ENCODE data around the gene SSMEM1.
A peak's percentile ranks its signal among the peaks of the same experiment; 100 is the strongest.
"Not testable (repeated sequence)": the region's sequence is repeated elsewhere in the genome, so short reads cannot be mapped to it uniquely, and the experiment has no call there.

SSMEM1 gene

GRCh38 chr7:130207642-130208041 is at the start of gene SSMEM1:
Gene SSMEM1, plus strand, starts transcription at chr7:130207860. Its CDS starts 51 bp downstream, at chr7:130207911.
- H3K27me3 Mint-ChIP-seq = peaks cover 8% of the 10 kb centered on the region
- peaks cover 23% of the 10 kb centered on the region for H3K4me1 Mint-ChIP-seq (ENCODE audit: low read depth)
- no peak within 1 kb of the TSS for H3K4me3 Mint-ChIP-seq
- peaks cover 26% of the 10 kb centered on the region for H3K36me3 Mint-ChIP-seq (ENCODE audit: low read depth)
- no peak within 1 kb of the TSS for H3K27ac Mint-ChIP-seq
- DNase-seq = no peak
- H3K9me3 Mint-ChIP-seq = no peaks in the 10 kb centered on the region

DNA sequence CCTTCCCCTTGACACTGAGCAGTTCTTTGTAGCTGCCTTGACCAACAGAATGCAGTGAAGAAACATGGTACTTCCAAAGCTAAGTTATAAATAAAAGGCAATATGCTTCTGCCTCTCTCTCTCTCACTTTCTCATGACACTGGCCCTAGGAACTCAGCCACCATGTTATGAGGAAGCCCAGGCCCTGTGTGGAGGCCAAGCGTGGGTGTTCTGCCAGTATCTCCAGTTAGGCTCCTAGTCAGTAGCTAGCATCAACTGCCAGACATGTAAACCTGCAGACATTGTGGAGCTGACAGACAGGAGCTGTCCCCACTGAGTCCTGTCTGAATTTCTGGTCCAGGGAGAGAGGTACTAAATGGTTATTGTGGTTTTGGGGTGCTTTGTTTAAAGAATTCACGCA is 47.6 kb upstream of the SSMEM1 start:
- no peak for DNase-seq
- Mint-ChIP-seq H3K4me3 (no peak overlapping the region), H3K4me1 (ENCODE audit: low read depth) (no peaks in the 10 kb centered on the region), H3K27me3 (peaks cover 9% of the 10 kb centered on the region), H3K27ac (no peak overlapping the region), H3K9me3 (peaks cover 21% of the 10 kb centered on the region), H3K36me3 (ENCODE audit: low read depth) (peaks cover 74% of the 10 kb centered on the region)

GRCh38 chr7:130160455-130160854 is 47.2 kb upstream of the SSMEM1 start:
- DNase-seq = no peak
- H3K4me1 Mint-ChIP-seq (ENCODE audit: low read depth) = no peaks in the 10 kb centered on the region
- H3K9me3 Mint-ChIP-seq = peaks cover 21% of the 10 kb centered on the region
- no peak overlapping the region for H3K4me3 Mint-ChIP-seq
- H3K27ac Mint-ChIP-seq = no peak overlapping the region
- peaks cover 78% of the 10 kb centered on the region for H3K36me3 Mint-ChIP-seq (ENCODE audit: low read depth)
- peaks cover 8% of the 10 kb centered on the region for H3K27me3 Mint-ChIP-seq

- Mint-ChIP-seq H3K36me3 (ENCODE audit: low read depth) (peaks cover 90% of the 10 kb centered on the region), H3K9me3 (peaks cover 21% of the 10 kb centered on the region), H3K4me3 (no peak overlapping the region), H3K27me3 (no peaks in the 10 kb centered on the region), H3K4me1 (ENCODE audit: low read depth) (no peaks in the 10 kb centered on the region), H3K27ac (no peak overlapping the region)
- DNase-seq = no peak
Observed at GRCh38 chr7:130162196-130162595, 45.5 kb upstream of the SSMEM1 start.

- no peak for DNase-seq
- Mint-ChIP-seq H3K27ac (no peak overlapping the region), H3K36me3 (ENCODE audit: low read depth) (peaks cover 84% of the 10 kb centered on the region), H3K4me1 (ENCODE audit: low read depth) (no peaks in the 10 kb centered on the region), H3K4me3 (no peak overlapping the region), H3K27me3 (no peaks in the 10 kb centered on the region), H3K9me3 (no peaks in the 10 kb centered on the region)
Observed at GRCh38 chr7:130174237-130174959, 33.3 kb upstream of the SSMEM1 start.

- no peaks in the 10 kb centered on the region for H3K27me3 Mint-ChIP-seq
- H3K4me1 Mint-ChIP-seq (ENCODE audit: low read depth) = peaks cover 26% of the 10 kb centered on the region
- DNase-seq = no peak
- H3K4me3 Mint-ChIP-seq = no peak overlapping the region
- peaks cover 88% of the 10 kb centered on the region for H3K36me3 Mint-ChIP-seq (ENCODE audit: low read depth)
- H3K9me3 Mint-ChIP-seq = no peaks in the 10 kb centered on the region
- no peak overlapping the region for H3K27ac Mint-ChIP-seq
Observed at GRCh38 chr7:130178251-130178650, 29.4 kb upstream of the SSMEM1 start.

DNA sequence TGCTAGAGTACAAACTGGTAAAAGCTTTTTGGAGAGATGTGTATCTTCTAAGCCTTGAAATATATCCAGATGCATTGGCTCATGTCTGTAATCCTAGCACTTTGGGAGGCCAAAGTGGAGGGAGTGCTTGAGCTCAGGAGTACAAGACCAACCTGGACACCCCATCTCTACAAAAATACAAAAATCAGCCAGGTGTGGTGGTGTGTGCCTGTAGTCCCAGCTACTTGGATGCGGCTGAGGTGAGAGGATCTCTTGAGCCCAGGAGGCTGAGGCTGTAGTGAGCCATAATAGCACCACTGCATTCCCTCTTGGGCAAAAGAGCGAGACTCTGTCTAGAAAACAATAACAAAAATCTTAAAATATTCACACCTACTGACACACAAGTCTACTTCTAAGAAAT is 28.0 kb upstream of the SSMEM1 start:
- Mint-ChIP-seq H3K27me3 (no peaks in the 10 kb centered on the region), H3K36me3 (ENCODE audit: low read depth) (peaks cover 89% of the 10 kb centered on the region), H3K4me3 (no peak overlapping the region), H3K4me1 (ENCODE audit: low read depth) (peaks cover 31% of the 10 kb centered on the region), H3K9me3 (no peaks in the 10 kb centered on the region), H3K27ac (no peak overlapping the region)
- no peak for DNase-seq

DNA sequence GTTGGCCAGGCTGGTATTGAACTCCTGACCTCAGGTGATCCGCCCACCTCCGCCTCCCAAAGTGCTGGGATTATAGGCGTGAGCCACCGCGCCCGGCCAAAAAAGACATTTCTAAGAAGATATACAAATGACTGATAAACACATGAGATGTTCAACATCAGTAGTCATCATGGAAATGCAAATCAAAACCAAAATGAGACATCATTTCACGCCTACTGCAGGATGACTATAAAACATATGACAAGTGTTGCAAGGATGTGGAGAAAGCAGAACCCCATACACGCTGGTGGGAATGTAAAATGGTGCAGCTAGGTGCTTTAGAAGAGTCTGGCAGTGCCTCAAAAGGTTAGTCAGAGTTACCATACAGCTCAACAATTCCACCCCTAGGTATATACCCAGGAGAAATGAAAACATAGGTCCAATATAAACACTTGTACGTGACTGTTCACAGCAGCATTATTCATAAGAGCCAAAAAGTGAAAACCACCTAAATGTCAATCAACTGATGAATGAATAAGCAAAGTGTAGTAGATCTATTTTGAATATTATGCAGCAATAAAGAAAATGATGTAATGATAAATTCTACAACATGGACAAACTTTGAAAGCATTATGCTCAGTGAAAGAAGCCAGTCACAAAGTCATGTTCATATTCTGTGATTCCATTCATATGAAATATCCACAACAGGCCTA is 26.9 kb upstream of the SSMEM1 start:
- peak overlapping the region; percentile 8 for H3K4me3 Mint-ChIP-seq
- peak overlapping the region; percentile 94 for H3K27ac Mint-ChIP-seq

GRCh38 chr7:130181263-130181605 is 26.4 kb upstream of the SSMEM1 start:
- no peak for DNase-seq
- H3K4me3 Mint-ChIP-seq = no peak overlapping the region
- peak overlapping the region; percentile 94 for H3K27ac Mint-ChIP-seq
- peaks cover 87% of the 10 kb centered on the region for H3K36me3 Mint-ChIP-seq (ENCODE audit: low read depth)
- H3K9me3 Mint-ChIP-seq = no peaks in the 10 kb centered on the region
- no peaks in the 10 kb centered on the region for H3K27me3 Mint-ChIP-seq
- peaks cover 31% of the 10 kb centered on the region for H3K4me1 Mint-ChIP-seq (ENCODE audit: low read depth)

More for the DNA sequence above, 26.9 kb upstream of the SSMEM1 start:
- Mint-ChIP-seq H3K27me3 (no peaks in the 10 kb centered on the region), H3K9me3 (no peaks in the 10 kb centered on the region), H3K36me3 (ENCODE audit: low read depth) (peaks cover 88% of the 10 kb centered on the region), H3K4me1 (ENCODE audit: low read depth) (peaks cover 31% of the 10 kb centered on the region)
- peak; percentile 60 for DNase-seq

- peaks cover 40% of the 10 kb centered on the region for H3K4me1 Mint-ChIP-seq (ENCODE audit: low read depth)
- H3K27ac Mint-ChIP-seq = peak overlapping the region; percentile 84
- no peaks in the 10 kb centered on the region for H3K27me3 Mint-ChIP-seq
- H3K36me3 Mint-ChIP-seq (ENCODE audit: low read depth) = peaks cover 84% of the 10 kb centered on the region
- no peak for DNase-seq
- H3K4me3 Mint-ChIP-seq = no peak overlapping the region
- no peaks in the 10 kb centered on the region for H3K9me3 Mint-ChIP-seq
Observed at GRCh38 chr7:130182990-130183389, 24.7 kb upstream of the SSMEM1 start.

DNA sequence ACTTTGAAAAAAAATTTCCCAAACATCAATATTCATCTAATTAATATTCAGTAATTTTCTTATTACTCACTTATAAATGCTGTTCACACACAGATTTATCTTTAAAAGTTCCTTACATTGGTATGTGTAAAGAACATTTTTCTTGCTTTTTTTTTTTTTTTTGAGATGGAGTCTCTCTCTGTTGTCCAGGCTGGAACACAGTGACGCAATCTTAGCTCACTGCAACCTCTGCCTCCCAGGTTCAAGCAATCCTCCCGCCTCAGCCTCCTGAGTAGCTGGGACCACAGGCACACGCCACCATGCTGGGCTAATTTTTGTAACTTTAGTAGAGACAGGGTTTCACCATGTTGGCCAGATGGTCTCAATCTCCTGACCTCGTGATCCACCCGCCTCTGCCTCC is 23.3 kb upstream of the SSMEM1 start:
- peaks cover 43% of the 10 kb centered on the region for H3K4me1 Mint-ChIP-seq (ENCODE audit: low read depth)
- peaks cover 83% of the 10 kb centered on the region for H3K36me3 Mint-ChIP-seq (ENCODE audit: low read depth)
- not testable (repeated sequence) for H3K27me3 Mint-ChIP-seq, H3K27ac Mint-ChIP-seq, DNase-seq, H3K4me3 Mint-ChIP-seq, H3K9me3 Mint-ChIP-seq

- DNase-seq = no peak
- H3K27ac Mint-ChIP-seq = no peak overlapping the region
- no peak overlapping the region for H3K4me3 Mint-ChIP-seq
- H3K4me1 Mint-ChIP-seq (ENCODE audit: low read depth) = peaks cover 29% of the 10 kb centered on the region
- peaks cover 84% of the 10 kb centered on the region for H3K36me3 Mint-ChIP-seq (ENCODE audit: low read depth)
- no peaks in the 10 kb centered on the region for H3K9me3 Mint-ChIP-seq
- H3K27me3 Mint-ChIP-seq = no peaks in the 10 kb centered on the region
Observed at GRCh38 chr7:130187360-130187759, 20.3 kb upstream of the SSMEM1 start.

- no peak for DNase-seq
- no peaks in the 10 kb centered on the region for H3K9me3 Mint-ChIP-seq
- peaks cover 15% of the 10 kb centered on the region for H3K4me1 Mint-ChIP-seq (ENCODE audit: low read depth)
- H3K4me3 Mint-ChIP-seq = no peak overlapping the region
- no peaks in the 10 kb centered on the region for H3K27me3 Mint-ChIP-seq
- H3K36me3 Mint-ChIP-seq (ENCODE audit: low read depth) = peaks cover 84% of the 10 kb centered on the region
- no peak overlapping the region for H3K27ac Mint-ChIP-seq
Observed at GRCh38 chr7:130189343-130189742, 18.3 kb upstream of the SSMEM1 start.

DNA sequence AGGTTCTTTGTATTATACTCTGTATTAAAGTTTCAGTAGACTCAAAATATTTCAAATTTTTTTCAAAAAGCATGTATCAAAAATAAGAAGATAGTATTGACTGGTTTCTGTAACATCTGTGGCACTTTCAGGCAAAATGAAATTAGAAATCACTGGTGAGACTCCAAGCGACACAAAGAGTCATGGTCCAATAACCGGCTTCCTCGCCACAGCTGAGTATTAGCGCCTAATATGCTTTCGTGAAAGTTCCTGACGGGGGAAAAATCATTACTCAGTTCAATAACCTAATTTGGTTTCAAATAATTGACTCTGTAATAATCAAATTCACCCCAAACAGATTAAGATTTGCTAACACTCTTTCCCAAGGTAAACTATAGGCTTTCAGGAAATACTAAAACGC is 15.9 kb upstream of the SSMEM1 start:
- no peak overlapping the region for H3K4me3 Mint-ChIP-seq
- H3K27ac Mint-ChIP-seq = no peak overlapping the region
- no peaks in the 10 kb centered on the region for H3K9me3 Mint-ChIP-seq
- H3K4me1 Mint-ChIP-seq (ENCODE audit: low read depth) = peaks cover 13% of the 10 kb centered on the region
- DNase-seq = no peak
- peaks cover 86% of the 10 kb centered on the region for H3K36me3 Mint-ChIP-seq (ENCODE audit: low read depth)
- no peaks in the 10 kb centered on the region for H3K27me3 Mint-ChIP-seq

GRCh38 chr7:130195396-130195795 is 12.3 kb upstream of the SSMEM1 start:
- no peak for DNase-seq
- Mint-ChIP-seq H3K4me1 (ENCODE audit: low read depth) (peaks cover 10% of the 10 kb centered on the region), H3K4me3 (no peak overlapping the region), H3K9me3 (no peaks in the 10 kb centered on the region), H3K27me3 (no peaks in the 10 kb centered on the region), H3K36me3 (ENCODE audit: low read depth) (peaks cover 92% of the 10 kb centered on the region), H3K27ac (no peak overlapping the region)

Measured in activated T-cell treated with anti-CD3 and anti-CD28 coated beads, Interleukin-2, amount 50 U/mL, for 24 hours (primary cell).